GM20000 (cell line): ENCODE results near the gene PARP6.

Experiments
- DNase-seq: peaks from one replicate; pipeline ENCODE4 v3.0.0; 2012; ENCODE audit warnings: low spot score
- CTCF ChIP-seq: IDR thresholded peaks from 2 replicates; pipeline ENCODE4 v1.5.1; 2012; ENCODE audit warnings: mild to moderate bottlenecking, control low read depth; ENCODE audit errors: extremely low read depth, missing control alignments

The PARP6 gene

GRCh38 chr15:72202801-72203506 lies 69.4 kb downstream of the PARP6 start:
- DNase-seq, result no peak
- TF ChIP-seq CTCF, result no peak

GRCh38 chr15:72202302-72202701 lies 70.1 kb downstream of the PARP6 start:
- TF ChIP-seq CTCF, result no peak
- DNase-seq, result no peak

- DNase-seq, result no peak
- TF ChIP-seq CTCF, result no peak
Measured at GRCh38 chr15:72201391-72201921, 70.9 kb downstream of the PARP6 start.

- no peak for DNase-seq
- TF ChIP-seq CTCF, result no peak
Measured at GRCh38 chr15:72200395-72201237, 71.7 kb downstream of the PARP6 start.

GRCh38 chr15:72199721-72200212 lies 72.6 kb downstream of the PARP6 start:
- peak; percentile 83 for DNase-seq
- peak; percentile 83 for TF ChIP-seq CTCF

- TF ChIP-seq CTCF, result no peak
- DNase-seq, result no peak
Measured at GRCh38 chr15:72199205-72199515, 73.2 kb downstream of the PARP6 start.

GRCh38 chr15:72198356-72199204 lies 73.8 kb downstream of the PARP6 start:
- DNase-seq, result no peak
- TF ChIP-seq CTCF, result no peak
